22Rv1 (cell line): ENCODE data around the gene AGO3.

Experiments
- H3K27ac ChIP-seq: fragments of 450-650 bp; 2 replicates; pipeline ENCODE4 v1.5.1; 2017
- ZFX ChIP-seq: fragments of 450-650 bp; IDR thresholded peaks from 2 replicates; pipeline ENCODE4 v1.6.1; 2017; ENCODE audit warnings: antibody characterized with exemption, borderline replicate concordance
- TF ChIP-seq, protein P1 (sequence below): fragments of 450-650 bp; IDR thresholded peaks from 2 replicates; pipeline ENCODE4 v1.5.1; 2017; ENCODE audit warnings: mild to moderate bottlenecking

The AGO3 gene

DNA sequence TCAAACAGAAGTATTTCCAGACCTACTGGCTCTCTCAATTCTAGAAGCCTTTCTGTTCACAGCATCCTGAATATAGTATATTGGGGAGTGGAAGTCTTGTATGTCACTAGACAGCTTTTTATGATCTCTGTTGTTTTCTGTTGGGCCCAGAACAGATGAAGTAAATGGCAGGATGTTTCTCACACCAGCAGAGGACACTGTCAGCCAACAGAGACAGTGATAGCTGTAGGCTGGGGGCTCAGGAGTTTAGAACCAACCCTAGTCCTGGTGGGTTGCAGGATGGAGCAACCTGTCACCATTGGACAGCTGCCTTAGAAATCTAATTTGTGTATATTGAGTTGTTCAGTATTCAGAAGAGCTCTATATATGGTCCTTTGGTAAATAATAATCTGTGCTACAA, 31.0 kb upstream of the AGO3 start:
- TF ChIP-seq ZFX, result no peak
- TF ChIP-seq, protein P1, sequence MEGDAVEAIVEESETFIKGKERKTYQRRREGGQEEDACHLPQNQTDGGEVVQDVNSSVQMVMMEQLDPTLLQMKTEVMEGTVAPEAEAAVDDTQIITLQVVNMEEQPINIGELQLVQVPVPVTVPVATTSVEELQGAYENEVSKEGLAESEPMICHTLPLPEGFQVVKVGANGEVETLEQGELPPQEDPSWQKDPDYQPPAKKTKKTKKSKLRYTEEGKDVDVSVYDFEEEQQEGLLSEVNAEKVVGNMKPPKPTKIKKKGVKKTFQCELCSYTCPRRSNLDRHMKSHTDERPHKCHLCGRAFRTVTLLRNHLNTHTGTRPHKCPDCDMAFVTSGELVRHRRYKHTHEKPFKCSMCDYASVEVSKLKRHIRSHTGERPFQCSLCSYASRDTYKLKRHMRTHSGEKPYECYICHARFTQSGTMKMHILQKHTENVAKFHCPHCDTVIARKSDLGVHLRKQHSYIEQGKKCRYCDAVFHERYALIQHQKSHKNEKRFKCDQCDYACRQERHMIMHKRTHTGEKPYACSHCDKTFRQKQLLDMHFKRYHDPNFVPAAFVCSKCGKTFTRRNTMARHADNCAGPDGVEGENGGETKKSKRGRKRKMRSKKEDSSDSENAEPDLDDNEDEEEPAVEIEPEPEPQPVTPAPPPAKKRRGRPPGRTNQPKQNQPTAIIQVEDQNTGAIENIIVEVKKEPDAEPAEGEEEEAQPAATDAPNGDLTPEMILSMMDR, result no peak
- H3K27ac ChIP-seq, result no peak overlapping the region

DNA sequence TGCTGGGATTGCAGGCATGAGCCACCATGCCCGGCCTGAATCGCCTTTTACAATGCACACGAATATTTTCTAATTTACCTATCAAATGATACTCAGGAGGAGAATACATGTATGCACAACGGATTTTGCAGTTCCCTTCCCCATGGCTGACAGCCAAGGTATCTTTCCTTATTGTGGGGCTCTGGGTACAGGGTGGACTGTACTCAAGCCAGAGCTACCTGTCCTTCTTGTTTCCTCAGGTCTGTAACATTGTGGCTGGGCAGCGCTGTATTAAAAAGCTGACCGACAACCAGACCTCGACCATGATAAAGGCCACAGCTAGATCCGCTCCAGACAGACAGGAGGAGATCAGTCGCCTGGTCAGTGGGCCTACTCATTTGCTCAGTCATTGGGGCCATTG, 29.7 kb upstream of the AGO3 start:
- H3K27ac ChIP-seq, result no peak overlapping the region
- TF ChIP-seq, protein P1, result no peak
- no peak for TF ChIP-seq ZFX

DNA sequence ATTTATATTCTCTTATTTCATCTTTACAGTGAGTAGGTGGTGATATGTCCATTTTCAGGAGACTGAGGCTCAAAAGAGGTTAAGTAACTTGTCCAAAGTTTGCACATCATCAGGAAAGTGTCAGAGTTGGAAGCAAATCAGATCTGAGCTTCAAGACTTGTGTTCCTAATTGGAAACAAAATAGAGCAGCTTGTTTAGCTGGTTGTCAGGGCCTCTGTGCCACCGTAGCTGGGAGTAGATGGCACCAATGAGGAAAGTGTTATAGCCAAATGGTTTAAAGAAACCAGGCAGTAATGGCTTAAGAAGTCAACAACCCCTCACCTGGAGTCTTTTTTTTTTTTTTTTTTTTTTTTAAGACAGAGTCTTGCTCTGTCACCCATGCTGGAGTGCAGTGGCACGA, 28.2 kb upstream of the AGO3 start:
- no peak for TF ChIP-seq ZFX
- TF ChIP-seq, protein P1, result no peak
- H3K27ac ChIP-seq, result no peak overlapping the region

DNA sequence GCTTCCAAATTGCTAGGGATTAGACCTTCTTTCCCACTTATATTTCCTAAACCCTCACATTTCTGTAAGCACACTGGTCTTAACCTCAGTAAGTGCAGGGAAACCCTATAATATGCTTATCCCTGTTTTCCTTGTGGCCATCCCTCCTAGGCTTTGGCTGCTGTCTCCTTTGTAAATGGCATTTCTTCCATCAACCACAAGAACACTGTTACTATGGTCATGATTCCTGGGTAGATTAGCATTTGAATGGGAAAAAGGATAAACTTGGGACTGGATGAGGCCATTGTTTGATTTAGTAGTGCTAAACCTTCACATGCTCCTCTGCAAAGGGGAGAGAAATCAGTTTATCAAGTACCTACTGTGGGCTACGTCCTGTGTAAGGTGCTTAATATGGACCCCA, 16.2 kb upstream of the AGO3 start:
- no peak overlapping the region for H3K27ac ChIP-seq
- TF ChIP-seq, protein P1, result no peak

DNA sequence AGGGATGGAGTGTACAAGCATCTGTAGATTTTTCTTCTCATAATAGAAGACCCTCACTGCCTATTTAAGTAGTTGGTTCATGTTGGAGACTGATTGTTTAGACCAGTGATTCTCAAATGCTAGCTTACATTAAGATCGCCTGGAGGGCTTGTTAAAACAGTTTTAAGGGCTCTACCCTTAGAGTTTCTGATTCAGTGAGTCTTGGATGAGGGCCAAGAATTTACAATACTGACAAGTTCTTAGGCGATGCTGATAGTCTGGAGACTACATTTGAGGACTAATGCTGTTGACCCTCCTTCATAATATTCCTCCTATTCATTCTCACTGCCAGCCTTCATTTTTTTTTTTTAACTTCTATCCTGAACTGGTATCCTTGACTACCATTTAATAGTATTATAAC, 15.2 kb upstream of the AGO3 start:
- TF ChIP-seq, protein P1, result no peak
- TF ChIP-seq ZFX, result no peak
- H3K27ac ChIP-seq, result no peak overlapping the region

DNA sequence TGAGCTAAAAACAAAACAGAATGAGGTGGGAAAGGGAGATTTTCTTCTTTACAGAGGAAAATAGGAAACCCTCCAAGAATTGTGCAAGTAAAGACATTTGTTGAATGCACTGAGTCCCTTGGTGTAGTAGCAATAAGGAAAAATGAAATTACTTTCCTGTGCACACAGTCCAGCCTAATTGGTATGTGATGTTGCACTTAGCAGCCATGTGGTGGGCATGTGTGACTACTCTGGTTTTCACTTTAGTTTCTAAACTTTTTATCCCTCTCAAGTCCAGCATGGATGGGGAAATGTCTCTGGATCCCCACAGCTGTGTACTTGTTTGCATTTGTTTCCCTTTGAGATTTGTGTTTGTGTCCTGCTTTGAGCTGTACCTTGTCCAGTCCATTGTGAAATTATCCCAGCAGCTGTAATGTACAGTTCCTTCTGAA, 7.1 kb upstream of the AGO3 start:
- TF ChIP-seq ZFX, result no peak
- TF ChIP-seq, protein P1, result no peak

DNA sequence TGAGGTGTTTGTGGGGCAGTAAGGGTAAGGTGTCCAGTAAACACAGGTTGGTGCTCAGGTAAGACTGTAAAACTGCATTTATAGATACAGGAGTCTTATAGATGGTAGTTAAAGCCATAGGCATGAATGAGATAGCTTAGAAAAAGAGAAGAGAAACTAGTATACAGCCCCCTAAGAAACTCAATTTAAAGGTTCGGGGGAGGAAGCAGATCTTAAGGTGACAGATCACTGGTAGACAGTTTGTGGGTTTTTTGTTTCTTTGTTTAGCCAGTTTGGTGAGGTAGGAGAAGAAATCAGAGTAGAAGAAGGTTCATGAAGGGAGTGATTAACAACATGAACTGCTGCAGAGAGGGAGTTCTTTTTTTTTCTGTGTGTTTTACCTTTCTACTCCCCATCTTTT, 6.1 kb upstream of the AGO3 start:
- no peak for TF ChIP-seq ZFX
- TF ChIP-seq, protein P1, result no peak
- H3K27ac ChIP-seq, result no peak overlapping the region

More for the DNA sequence above, 7.1 kb upstream of the AGO3 start:
- no peak overlapping the region for H3K27ac ChIP-seq
